NOMO-1 (cell line): ENCODE measurements around the gene FDXR.

Source experiments
- DNase-seq, 2 experiments: peaks; one replicate each; lab custom pipeline; 2025; ENCODE audit not compliant: unreplicated experiment in 2 of 2; lab: John Stamatoyannopoulos, UW

FDXR gene

DNA sequence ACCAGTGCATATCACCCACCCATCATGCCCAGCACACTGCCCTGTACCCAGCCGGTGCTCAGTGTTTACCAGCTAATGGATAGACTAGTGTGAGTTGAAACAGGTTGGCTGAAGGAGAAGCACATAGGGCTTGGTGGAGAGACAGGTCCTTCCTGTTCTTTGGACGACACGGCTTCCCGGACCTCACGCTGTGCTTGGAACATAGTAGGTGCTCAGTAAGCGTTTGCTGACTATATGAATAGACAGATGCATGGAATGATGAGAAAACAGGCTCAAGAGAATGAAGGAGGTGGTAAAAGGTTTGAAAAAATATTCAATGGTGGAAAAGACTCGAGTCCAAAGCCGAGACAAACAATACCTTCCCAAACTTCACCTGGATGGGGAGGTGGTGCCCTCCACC is 27.4 kb upstream of the FDXR start:
- no peak for DNase-seq

DNA sequence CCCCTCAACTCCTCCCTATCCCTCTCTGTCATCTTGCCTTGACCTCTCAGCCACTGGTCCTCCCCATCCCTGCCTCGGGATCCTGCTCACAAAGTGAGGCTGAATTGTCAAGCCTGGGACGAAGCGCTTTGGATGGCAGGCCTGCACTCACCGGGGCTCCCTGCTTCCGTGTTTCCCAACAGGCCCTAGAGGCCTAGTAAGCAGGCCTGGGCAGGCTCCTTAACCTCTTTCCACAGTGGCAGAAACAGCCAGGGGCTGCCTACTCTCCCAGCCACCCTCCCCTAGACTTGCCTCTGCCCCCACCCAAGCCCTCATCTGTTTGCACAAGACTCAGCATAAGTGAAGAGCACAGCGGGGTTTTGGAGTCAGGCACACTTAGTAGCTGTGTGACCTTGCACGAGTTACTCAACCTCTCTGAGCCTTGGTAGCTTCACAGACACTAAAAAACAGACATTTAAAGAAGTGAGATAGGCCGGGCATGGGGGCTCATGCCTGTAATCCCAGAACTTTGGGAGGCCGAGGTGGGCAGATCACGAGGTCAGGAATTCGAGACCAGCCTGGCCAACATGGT is 25.7 kb upstream of the FDXR start:
- DNase-seq: no peak

DNA sequence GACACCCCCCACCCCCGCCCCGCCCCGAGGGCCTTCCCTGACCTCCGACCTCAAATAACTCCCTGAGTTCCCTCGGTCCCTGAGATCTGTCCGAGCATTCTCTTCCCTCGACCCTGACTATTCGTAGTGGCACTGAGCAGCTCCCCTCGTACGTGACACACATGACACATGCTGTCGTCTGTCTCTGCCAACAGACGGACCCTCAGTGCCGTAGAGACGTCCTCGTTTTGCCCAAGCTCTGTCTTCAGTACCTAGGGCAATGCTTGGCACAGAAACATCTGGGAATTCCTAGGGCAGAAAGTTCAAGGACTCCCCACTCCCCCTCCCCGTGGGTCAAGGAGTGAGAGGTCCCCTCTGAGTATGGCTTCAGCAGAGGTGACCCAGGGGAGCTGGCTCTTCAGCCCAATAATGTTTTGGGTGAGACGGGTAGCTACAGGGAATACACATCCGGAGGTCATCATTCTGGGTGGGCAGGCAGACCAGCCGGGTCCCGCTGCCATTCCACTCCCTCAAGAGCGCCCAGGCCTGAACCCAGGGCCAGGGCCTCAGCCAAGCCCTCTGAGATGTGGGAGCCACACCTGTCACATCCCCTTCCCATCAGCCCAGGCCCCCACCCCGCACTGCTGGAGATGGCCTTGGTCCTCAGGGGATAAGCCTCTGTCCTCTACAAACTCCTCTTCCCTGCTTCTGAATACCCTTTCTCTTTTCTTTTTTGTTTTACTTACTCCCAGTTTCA is 21.3 kb upstream of the FDXR start:
- no peak for DNase-seq

DNA sequence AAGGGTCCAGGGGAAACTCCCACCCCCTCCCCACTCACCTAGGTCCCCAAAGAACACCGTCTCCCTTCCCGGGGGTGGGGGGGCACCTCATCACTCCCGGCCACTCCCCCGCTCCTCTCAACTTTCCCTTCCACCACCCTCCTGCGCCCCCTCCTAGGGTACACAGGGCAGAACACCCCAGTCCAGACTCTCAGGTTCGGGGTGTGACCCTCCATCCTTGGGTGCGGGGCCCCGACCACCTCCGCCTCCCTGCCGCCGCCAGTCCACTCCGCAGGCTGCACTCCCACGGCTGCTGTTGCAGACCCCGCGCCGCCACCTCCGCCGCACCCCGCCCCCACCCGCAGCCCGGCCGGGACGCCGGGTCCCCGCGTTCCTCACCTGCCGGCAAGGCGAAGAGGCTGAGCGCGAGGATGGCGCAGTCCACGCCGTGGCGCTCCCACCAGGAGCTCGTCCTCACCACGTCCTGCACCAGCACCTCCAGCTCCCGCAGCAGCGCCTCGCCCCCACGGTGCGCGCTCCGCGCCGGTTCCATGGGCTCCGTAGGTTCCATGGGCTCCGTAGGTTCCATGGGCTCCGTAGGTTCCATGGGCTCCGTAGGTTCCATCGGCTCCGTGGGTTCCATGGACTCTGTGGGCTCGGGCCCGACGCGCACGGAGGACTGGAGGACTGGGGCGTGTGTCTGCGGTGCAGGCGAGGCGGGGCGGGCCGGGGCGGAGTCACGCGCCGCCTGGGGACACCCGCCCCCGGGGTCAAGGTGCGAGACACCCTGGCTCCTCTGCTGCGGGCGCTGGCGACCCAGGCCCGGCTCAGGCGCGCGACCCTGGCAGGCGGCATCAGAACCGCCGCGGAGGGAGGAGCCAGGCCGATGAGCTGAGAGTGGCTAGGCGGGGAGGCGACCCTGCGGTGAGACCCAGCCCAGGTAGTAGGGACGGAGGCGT is 20.4 kb upstream of the FDXR start, which contains the start of gene FADS6:
FADS6 (minus strand) TSS at position 660 of the 938 bp plus-strand sequence; CDS start at position 622, 38 bp downstream.
- DNase-seq: no peak

DNA sequence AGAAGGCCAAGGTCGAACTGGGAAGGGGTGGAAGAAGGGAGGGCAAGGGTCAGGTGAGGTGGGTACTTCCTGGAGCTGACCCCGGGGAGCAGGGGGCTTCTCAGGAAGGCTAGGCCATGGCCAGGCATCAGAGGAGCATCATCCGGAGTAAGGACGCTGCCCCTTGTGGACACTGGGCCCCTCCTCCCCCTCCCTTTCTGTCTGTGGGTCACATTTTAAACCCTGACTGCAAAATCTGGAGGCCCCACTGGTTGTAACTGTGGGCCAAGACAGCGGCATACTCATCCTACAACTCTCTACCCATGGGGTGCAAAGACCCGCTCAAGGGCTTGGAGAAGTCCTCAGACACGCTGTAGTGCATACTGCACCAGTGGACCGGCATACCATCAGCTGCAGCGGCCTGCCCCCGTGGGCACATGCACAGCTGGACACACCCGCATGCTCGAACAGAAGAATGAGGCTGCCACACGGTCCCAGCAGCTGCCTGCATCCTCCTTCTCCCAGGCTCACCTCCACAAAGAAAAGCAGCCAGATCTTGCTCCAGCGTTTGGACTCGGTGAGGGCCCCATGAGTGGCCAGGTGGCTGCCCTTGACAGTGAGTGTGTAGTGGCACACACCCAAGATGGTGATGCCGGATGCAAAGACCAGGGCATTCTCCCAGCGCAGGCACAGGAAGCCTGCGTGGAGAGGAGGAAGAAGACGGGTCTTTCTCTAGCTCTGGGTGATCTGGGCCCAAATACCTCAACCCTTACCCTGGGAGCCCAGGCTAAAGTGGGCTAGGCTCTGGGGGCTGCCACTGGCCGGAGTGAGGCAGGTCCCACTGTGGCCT is 19.4 kb upstream of the FDXR start:
- no peak for DNase-seq

DNA sequence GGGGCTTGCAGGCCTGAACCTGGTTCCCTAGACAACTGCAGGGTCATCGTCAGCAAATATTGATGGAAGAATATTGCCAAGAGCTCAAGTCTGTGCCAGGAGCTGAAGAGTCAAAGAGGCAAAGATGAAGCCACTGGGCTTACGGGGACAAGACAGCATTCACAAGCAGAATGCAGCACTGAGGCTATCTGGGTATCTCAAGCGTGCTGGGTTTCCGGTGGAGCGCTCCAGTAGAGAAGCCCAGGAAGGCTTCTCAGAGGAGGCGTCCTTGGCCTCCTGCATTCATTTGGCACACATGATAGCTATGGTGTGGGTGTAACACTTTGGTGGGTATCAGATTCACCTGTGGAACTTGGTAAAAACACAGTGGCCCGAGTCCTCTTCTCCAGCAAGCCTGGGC is 17.8 kb upstream of the FDXR start:
- no peak for DNase-seq

DNA sequence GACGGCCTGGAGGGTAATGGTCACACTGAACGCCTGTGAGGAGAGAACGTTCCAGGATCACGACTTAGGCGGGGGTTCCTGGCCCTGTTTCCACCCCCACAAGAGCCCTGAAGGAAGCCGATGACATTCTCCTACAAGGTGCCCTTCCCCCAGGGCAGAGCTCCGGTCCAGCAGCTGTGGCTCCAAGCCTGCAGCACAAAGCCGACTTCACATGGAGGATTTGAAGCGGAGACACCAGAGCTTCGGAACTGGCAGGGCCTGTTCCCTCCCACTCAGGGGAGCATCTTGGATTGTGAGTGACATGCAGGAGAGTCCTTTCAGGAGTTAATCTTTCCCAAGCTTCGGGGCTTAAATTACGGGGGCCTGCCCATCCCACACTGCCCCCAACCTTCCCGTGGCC is 15.7 kb upstream of the FDXR start:
- no peak for DNase-seq

DNA sequence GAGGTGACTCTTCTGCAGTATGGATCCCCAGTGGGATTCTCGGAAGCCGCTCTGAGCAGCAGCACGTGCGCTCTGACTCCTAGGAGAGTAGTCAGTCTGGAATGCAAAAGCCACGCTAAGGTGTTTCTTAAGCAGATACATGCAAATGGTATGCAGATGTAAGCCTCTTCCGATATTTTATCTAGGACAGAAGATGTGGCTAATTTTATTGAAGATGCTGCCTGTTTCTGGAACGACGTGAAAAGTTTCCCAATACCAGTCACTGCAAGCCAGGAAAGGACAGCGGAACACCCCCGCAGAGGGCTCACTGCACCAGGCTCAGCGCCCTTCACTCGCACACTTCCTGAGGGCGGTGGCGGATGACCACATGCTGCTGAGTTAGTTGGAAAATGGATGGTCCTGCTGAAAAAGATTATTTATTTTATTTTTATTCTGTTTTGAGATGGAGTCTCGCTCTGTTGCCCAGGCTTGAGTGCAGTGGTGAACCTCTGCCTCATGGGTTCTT is 10.5 kb upstream of the FDXR start:
- DNase-seq: no peak

DNA sequence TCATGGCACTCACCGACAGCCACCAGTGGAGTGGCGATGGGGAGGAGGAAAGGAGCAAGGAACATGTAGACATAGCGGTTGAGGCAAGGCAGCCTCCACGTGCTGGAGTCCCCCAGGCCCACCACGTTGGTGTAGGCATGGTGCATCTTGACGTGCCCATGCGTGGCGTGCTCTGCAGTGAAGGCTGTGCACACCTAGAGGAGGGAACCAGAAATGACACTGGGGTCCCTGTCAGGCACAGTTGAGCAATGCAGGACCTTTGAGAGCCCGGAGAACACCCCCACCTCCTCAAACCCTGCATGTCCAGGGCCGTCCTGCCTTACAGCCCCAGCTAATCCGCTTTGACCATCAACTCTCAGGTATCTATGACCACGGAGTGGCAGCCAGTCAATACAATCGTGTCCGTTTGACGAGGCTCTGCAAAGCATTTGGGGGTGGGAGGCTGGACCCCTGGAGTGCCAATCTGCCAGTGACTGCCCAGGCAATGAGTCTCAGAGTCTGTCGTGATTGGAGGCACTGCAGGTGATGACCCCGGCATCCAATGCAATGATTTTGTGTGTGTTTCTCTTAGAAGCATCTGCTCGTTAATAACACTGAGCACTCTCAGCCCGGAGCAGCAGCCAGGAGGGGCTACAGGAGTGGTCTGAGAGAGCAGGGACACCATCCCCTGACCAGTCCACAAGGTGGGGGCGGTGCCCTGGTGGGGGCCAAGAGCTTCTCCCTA is 9.9 kb upstream of the FDXR start:
- DNase-seq: no peak

DNA sequence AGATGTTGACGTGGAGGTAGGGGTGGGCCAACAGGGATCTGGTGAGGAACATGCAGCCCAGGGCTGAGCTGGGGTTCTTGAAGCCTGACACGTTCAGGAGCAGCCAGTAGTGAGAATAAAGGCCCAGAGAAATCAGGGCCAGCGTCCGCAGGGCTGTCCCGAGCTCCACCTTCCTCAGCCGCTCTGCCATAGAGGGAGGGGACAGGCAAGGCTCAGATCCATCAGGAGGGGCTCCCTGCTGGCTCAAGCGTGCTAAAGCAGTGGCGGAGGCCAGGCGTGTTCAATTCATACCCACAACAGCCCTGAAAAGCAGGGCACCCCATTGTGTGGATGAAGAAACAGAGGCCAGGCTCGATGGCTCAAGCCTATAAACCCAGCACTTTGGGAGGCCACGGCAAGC is 8.3 kb upstream of the FDXR start:
- DNase-seq: no peak

DNA sequence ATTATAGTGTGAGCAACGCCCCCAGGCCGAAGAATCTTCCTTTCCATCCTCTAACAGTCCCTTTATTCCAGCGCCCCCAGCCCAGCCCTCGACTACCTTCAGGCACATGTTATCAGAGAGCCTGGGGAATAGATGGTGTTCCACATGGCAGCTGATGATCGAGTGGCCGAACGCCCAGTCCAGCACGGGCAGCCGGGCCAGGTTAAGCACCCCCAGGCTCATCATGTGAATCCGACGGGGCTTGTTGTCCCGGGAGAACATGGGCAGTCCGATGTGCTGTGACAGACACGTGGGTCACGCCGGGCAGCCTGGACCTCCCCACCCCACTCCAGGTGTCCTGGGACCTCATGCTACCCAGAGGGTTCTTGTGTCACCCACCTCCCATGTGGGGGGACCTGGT is 6.5 kb upstream of the FDXR start:
- DNase-seq: no peak

DNA sequence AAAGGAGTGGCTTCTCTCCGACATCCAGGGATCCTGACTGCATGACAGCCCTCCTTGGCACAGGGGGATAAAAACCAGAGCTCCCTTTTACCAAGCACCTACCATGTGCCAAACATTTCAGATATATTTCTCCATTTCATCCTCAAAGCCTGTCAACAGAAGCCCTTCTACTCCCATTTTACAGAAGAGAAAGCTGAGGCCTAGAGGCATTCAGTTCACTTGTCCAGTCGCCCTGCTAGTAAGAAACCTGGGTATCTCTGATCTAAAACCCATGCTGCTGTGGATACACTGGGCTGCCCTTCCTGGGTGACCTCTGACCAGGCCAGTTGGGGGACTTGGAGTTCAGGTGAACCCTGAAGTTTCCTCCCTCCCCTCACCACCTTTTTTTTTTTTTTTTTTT is 5.9 kb upstream of the FDXR start:
- no peak for DNase-seq

DNA sequence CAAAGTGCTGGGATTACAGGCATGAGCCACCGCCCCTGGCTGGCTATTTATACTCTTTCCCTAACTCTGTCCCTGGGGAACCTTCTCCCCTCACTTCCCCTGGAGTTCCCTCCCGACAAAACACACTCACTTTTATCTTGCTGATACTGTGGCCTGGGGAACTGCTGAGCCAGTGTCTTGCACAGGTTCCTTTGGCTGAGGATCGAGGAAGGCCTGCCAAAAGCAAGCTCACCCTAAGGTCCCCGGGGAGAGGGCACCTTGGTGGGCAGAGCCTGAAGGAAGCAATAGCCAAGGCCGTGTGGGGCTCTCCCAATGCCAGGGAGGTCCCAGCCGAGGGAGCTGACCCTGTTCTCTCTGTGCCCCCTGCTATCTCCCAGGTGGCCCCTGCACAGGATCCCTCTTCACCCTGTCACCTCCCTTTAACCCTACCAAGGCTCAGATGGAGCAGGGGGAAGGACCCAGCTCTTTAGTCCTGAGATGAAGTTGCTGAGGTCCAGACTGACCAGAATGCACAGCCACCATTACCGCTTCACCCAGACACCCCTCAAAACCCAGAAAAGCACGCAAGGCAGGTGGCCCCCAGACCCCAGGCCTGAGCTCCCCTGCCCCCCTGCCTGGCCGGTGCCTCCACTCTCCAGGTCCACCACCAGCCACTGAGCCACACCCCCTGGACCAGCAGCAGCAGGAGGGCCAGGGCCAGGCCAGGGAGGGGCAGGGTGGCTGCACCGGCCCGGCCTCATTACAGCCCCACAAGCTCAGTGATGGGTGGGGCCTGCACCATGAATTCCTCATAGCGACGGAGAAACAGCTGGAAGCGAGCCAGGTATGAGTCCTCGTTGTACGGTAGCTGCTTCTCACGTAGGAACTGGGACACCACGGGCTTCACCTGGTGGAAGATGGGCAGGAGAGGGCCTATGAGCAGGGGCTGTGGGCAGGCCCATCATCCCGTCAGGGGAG is 5.1 kb upstream of the FDXR start:
- DNase-seq: no peak

DNA sequence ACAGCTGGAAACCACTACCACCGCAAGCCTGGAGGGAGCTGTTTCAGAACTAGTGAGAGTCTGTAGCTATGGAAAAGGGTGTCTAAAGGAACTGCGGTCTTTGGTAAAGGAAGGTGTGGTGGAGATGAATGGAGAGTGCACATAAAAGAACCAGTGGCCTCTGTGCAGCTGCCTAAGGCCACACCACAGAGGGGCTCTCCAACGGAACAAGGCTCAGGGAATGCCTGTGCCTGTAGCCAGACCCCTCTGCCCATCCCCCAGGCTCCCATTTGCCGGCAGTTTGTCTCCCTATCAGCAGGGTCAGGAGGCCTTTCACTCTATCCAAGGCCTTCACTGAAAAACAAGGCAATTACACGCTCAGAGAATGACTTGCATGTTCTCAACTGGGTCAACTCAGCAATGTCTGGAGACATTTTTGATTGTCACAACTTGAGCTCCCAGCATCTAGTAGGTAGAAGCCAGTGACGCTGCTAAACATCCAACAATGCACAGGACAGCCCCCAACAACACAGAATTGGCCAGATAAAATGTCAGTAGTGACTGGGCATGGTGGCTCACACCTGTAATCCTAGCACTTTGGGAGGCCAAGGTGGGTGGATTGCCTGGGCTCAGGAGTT is 3.3 kb upstream of the FDXR start:
- DNase-seq: no peak

DNA sequence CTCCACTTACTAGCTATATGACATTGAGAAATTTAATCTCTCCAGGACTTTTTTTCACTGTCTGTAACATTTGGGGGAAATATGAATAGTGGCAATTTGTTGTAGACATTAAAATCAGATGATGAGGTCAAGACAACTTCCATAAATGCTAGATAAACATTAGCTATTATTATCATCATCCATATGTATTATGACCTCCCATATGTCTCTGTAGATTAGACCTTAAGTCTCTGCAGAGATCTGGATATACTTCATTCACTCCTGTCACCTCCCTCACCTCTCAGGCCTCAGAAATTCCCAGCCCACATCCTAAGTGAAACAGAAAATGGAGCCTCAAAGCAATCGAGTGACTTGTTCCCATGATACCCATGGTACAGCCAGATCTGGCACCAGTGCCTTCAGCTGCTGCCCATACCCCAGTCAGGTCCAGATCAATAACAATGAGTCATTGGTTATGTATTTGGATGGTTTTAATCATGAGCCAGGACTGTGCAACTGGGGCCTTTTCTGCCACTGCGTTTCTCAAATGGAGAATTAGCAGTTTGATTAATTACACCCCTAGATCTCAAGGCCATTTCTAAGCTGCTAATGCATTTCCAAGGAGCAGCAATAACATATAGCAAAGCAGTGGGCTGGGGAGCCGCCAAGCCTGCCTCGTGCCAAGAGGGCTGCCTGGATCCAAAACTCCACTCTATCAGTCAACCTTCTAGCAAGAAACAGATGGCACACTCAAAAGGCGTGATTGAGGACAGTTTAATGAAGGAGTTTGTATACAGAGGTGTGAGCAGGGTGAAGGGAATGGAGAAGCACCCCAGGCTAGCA is 2.6 kb upstream of the FDXR start:
- no peak for DNase-seq

DNA sequence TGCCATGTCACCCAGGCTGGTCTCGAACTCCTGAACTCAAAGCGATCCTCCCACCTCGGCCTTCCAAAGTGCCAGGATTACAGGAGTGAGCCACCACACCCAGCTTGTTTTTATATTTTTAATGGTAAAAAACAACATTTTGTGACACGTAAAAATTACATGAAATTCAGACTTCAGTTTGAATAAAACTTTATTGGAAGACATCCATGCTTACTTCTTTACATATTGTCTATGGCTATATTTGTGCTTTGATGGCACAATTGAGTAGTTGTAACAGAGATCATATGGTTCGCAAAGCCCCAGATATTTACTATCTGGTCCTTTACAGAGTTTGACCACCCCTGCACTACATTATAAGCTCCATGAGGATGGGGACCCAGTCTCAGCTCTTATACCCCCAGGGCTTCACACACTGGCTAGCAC is 1.8 kb upstream of the FDXR start:
- no peak for DNase-seq

DNA sequence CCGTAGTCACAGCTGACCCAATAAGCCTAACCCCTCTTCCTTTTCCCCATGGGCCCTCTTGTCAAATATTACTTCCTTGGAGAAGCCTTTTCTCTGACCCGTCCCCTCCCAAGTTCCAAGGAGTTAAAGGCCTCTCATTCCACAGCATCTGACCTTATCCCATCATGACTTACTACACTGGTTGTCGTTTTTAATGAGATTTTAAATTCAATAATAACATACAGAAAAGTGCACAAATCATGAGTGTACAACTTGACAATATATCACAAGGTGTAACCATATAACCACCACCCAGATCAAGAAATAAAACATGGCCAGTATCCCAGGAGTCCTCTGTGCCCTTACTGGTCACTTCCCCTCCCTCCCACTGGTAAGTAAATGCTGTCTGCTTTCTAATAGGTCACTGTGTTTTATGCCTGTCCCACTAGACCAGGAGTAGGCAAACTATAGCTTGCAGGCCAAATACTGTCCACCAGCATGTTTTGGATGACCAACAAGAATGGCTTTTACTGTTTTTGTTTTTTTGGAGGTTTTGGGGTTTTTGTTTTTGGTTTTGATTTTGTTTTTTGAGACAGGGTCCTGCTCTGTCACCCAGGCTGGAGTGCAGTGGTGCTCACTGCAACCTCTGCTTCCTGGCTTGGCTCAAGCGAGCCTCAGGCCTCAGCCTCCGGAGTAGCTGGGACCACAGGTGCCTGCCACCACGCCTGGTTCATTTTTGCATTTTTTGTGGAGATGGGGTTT is 1.2 kb upstream of the FDXR start:
- DNase-seq: peak in 1 of 2 experiments; percentile 14
